Measurements from ENCODE around the gene LOXL4.

DNA sequence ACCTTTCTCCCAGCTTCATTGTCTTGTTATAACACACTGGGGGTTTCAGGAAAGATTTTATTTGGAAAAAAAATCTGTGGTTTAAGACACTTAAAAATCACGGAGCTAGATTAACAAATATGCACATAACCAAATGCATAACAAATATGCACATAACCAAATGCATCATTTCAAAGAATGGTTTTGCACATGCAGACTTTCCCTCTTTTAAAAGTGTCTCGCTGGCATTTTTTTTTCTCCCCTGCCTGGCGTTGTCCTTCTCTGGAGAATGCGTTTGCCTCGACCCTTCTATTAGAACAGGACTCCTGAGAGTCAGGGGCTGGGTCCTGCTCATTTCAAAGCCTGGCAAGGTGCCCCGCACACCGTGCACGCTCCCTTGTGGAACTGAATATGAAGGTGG, 42.7 kb upstream of the LOXL4 start:
- TF ChIP-seq, protein P1, sequence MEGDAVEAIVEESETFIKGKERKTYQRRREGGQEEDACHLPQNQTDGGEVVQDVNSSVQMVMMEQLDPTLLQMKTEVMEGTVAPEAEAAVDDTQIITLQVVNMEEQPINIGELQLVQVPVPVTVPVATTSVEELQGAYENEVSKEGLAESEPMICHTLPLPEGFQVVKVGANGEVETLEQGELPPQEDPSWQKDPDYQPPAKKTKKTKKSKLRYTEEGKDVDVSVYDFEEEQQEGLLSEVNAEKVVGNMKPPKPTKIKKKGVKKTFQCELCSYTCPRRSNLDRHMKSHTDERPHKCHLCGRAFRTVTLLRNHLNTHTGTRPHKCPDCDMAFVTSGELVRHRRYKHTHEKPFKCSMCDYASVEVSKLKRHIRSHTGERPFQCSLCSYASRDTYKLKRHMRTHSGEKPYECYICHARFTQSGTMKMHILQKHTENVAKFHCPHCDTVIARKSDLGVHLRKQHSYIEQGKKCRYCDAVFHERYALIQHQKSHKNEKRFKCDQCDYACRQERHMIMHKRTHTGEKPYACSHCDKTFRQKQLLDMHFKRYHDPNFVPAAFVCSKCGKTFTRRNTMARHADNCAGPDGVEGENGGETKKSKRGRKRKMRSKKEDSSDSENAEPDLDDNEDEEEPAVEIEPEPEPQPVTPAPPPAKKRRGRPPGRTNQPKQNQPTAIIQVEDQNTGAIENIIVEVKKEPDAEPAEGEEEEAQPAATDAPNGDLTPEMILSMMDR (IDR thresholded peaks at IDR 0.05) = no peak
- no peak for TF ChIP-seq POLR2A (IDR thresholded peaks at IDR 0.05)

Measured in Peyer's patch (tissue), 4 donors.